T-helper 22 cell (primary cell): Measurements from ENCODE around the gene RLBP1.

ENCODE experiments used
- DNase-seq: peaks from one replicate; pipeline ENCODE4 v3.0.0-alpha.2; 2020; ENCODE audit warnings: low read depth

RLBP1 gene

DNA sequence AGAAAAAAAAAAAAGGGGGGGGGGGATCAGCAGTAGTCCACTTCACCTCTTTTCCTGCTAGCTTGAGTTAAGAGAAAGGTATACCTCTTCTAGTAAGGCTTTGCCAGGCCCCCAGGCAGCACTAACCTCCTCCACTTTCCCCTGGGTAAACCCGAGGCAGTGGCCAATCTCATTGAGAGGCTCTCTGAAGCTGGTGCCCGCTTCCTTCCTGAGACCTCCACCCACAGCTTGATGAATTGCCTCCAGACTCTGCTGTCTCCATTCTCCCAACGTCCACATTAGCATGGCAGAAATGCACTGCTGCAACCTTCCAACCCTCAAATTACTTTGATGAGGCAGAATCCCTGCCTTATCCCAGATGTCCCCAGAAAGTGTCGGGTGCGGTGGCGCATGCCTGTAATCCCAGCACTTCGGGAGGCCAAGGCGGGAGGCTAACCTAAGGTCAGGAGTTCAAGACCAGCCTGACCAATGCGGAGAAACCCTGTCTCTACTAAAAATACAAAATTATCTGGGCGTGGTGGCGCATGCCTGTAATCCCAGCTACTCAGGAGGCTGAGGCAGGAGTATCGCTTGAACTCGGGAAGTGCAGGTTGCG lies 15.3 kb downstream of the RLBP1 start:
- DNase-seq, result no peak

DNA sequence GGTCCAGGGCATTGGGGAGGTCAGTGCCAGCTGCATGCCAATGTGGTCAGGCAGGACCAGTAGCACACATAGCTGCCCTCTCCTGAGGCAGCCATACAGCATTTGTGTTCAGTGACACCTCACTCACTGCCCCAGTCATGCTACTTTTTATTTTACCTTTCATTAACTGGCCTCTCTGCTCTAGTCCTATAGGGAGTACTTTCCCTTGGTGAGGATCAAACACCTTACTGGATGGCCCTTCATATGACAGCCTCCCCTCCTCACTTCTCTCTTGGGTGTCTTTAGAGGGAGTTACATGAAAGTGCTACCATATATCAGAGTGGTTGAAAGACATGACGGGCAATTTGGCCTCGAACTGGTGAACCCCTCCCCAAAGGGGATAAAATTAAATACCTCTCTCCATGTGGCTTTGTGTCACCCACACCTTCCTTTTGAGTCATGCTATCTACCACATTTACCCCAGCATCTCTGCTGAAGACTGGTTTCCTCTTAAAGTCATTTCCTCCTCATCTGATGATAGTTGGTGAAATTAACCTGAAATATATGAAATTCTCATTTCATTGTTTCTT lies 17.6 kb downstream of the RLBP1 start:
- DNase-seq, result no peak

GRCh38 chr15:89201465-89202005 lies 19.8 kb downstream of the RLBP1 start:
- DNase-seq, result no peak

DNA sequence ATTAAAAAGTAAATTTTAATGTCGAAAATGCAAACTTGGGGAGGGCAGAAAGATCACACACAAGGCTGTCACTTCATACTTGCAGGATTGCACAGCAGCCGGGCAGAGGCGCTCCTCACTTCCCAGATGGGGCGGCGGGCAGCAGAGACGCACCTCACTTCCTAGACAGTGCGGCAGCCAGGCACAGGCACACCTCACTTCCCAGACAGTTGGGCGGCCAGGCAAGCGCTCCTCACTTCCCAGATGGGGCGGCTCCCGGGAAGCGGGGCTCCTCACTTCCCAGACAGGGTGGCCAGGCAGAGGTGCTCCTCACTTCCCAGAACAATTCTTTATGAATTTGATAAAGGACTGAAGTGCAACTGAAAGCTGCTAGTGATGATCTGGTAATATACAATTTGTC lies 21.2 kb downstream of the RLBP1 start:
- DNase-seq, result no peak

DNA sequence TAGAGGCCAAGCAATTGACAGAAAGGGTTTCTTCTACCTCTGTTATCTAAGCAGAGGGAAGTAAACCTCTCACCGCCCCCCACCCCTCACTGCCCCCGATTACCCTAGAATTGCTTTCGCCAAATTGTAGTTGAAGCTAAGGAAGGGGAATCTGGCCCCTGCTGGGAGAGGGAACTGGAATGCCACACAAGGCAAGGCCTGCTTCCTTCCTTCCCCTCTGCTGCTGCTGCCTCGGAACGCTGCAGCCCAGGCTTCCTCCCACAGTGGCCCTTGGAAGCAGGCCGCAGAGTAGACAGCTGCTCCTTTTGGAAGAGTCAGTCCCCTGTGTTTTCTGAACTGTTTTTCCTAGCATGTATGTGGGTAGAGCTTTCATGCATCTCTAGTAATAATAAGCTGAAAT lies 21.6 kb downstream of the RLBP1 start:
- no peak for DNase-seq

DNA sequence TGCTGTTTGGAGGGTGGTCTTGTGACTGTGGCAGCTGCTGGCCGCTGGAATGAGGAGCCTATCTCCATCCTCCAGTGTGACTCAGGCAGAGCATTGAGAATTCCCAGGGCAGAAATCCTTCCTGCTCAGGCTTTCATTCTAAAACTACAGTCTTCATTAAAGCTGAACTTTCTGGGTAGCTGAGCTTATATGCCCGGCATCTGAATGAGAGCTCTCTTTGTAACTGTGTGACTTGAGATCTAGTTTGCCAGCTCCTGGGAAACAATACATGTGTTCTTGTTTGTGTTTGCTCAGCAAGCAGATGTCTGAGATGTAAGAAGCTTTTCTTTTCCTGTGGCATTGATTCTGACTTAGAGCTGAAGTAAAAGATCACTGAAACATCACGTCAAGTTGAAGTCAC lies 22.4 kb downstream of the RLBP1 start:
- DNase-seq, result no peak

- no peak for DNase-seq
Measured at GRCh38 chr15:89198196-89198595, 23.2 kb downstream of the RLBP1 start.

DNA sequence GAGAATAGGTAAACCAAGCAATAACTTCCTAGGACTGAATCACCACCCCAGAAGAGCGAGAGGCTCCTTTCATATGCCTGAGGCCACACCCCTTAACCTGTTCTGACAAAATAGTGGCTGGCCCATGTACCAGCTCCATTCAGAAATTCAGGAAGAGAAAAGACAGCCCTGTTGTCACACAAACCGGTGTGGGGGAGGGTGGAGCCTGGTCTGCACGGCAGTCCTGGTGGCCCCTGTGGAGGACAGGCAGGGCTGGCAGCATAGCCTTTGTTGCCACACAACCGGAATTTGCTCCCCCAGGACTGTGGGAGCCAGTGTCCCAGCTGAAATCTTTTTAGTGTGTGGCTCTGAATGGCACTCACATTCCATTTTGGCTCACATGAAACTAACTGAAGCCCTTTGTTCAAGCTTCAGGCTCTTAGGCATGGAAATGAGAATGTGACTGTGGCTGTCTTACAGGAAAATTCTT lies 23.8 kb downstream of the RLBP1 start:
- no peak for DNase-seq

GRCh38 chr15:89196994-89197393 lies 24.4 kb downstream of the RLBP1 start:
- DNase-seq, result no peak

DNA sequence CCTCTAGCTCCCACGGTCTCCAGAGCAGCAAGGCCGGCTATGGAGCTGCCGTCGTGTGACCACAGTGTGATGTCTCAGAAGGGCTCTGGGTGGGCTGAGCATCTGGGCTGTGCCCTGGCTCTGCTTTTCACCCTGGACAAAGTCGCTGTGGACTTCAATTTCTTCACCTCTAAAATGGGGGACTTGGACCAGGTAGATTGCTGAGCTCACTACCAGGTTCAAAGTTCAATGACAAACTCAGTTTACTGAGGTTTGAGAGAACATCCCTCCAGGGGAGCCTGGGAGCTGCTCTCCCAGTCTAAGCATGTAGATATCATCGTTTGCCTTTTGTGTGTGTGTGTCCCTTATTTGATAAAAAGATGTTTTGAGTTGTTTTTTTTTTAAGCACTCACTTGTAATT lies 25.1 kb downstream of the RLBP1 start:
- no peak for DNase-seq

DNA sequence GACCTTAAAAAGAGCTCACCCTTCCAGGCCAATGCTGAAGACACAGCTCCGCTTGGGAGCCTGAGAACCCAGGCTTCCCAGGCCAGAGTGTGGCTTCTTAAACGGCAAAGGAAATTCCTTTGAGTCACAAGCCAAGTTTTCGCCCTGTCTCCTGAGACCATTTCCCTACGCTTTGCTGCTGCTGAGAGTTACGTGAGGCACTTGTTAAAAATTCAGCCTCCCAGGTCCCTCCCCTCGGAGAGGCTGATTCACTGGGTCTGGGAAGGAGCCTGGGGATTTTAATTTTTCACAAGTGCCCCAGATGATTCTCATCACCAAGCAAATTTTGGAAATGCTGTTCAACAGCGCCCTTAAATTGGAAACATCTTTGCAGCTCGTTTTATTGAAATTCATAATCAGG lies 25.5 kb downstream of the RLBP1 start:
- no peak for DNase-seq

GRCh38 chr15:89194608-89195007 lies 26.8 kb downstream of the RLBP1 start:
- DNase-seq, result no peak

DNA sequence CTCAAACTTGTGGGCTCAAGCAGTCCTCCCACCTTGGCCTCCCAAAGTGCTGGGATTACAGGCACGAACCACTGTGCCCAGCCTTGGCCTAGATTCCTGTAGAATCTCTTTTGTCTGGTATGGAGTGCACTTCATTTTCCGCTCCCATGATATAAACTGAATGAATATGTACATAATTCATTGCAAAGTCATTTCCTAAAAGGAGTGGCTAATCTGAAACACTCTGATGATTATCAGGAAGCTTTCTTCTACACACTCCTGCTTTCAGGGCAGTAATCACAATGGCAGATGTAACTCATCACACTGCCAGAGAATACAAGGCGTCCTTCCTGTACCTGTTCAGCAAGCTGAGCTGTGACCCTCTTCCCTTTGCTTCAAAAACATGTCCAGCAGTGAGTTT lies 28.6 kb downstream of the RLBP1 start:
- no peak for DNase-seq

DNA sequence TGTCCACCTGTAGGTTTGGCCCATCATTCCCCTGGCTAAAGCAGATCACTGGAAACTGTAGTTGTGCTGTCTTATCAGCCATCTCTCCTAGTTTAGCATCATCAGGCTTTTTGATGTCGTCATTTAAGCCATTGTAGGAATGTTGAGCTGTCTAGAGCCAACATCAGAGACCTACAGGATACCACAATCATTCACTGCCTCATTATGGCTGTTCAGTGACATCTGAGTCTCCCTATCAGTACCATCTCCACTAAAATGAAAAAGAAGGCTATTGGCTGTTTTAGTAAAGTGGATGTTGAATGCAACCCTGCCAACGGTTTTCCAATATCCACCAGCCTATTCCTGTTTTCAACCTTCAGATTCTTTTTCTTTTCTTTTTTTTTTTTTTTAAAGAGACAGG lies 29.2 kb downstream of the RLBP1 start:
- no peak for DNase-seq

GRCh38 chr15:89187986-89188514 lies 33.3 kb downstream of the RLBP1 start:
- no peak for DNase-seq

- DNase-seq, result no peak
Measured at GRCh38 chr15:89187301-89187985, 33.9 kb downstream of the RLBP1 start.

GRCh38 chr15:89186803-89187202 lies 34.6 kb downstream of the RLBP1 start:
- no peak for DNase-seq

DNA sequence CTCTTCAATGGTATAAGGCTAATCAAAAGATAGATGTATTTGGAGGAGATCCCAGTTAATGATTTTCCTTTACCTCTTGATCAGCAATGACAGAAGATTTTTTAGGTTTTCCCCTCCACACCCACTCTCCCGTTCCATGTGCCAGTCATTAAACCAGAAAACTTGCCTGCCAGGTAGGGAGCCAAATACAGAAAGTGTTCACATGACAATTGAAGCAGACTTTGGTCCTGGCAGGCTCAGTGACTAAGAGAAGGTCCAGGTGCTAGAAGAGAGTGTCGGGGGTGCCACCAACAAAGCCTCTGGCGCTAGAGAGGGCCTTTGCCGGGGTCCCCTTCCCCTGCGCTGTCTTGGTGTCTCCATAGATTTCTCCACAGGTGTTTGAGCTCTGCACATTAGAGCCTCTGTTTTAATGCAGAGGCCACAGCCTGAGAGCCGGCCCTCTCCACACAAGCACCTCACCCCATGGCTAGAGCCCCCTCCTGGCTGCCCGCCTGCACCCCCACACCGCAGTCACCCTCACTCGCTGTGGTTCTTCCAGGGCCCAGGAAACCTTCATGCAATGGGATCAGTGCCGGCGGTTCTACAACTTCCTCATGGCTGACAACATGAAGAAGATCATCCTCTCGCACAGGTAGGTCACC lies 36.4 kb downstream of the RLBP1 start:
- no peak for DNase-seq

- no peak for DNase-seq
Measured at GRCh38 chr15:89184357-89184756, 37.0 kb downstream of the RLBP1 start.

DNA sequence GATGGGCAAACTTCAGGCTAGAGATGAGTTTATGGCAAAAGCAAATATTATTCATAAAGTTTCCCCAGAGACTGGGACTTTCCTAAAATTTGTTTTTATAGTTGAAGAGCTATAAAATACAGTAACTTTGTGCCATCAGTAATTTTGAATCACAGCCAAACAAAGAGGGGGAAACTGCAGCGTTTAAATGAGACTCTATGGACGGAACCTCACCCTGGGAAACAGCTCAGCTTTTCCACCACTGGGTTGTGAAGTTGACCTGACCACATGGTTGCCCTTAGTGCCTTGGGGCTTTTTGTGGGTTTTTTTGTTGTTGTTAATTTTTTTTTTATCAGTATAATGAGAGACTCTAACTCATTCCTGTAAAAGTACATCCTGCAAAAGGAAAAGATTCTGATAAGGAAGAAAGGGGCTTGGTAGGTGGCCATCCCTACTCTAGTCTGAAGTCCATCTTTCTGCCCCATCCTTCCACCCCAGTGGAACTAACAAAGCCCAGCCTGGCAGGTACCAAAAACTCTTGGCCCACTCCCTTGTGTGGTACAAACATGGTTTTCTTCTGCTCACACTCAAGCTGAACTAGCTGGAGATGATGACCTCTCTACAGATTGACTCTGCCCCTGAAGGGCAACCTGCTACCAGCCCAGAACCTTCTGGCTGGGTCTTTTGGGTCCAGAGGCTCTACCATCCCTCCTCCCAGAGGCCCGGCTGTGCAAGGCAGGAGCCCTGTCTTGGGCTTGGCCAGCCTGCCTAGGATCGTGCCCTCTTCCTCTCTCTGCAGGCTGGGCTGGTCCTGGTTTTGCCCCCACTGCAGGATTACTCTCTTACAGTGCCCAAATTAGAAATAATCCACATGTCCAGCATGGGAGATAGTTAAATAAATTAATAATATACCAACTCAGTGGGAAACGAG lies 41.2 kb downstream of the RLBP1 start:
- no peak for DNase-seq

DNA sequence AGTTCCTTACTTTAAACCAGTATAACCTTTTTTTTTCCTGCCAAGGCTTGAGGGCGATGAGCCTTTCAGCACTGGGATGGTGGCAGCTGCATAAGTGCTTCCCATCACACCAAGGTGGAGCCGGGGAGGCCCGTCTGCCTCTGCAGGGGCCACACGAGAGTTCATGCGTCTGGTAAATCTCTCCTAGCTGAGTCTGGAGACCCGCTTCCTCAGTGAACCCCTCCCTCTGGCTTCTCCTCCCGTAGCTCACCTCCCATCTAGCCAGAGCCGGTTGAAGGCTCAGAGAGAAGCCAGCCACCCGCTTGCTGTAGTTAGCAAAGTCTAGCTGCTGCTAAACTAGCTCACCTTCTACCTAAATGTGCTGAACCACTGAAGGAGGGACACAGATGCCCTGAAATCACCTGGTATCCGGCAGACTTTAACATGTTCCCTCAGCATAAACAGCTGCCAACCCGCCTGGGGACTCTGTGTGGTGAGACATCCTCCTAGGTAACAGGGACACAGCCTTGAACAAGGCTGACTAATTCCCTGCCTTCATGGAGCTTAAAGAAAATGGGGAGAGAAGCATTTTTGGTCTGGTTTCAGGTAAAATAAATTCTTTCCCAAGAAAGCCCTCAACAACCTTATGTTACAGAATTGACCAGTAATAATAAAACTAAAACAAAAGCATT lies 42.9 kb downstream of the RLBP1 start:
- no peak for DNase-seq
